Mesodermal cell (in vitro differentiated cells): ENCODE data around the gene DOCK1.

Experiments
- H3K27ac ChIP-seq: 2 replicates; pipeline ENCODE4 v1.7.0; 2013; ENCODE audit warnings: mild to moderate bottlenecking, low read depth, low read length, moderate library complexity; ENCODE audit not compliant: severe bottlenecking
- H3K36me3 ChIP-seq: 2 replicates; pipeline ENCODE4 v1.7.1; 2013; ENCODE audit warnings: mild to moderate bottlenecking, low read length, moderate library complexity; ENCODE audit not compliant: control insufficient read depth, insufficient read depth
- H3K4me1 ChIP-seq: one replicate; pipeline ENCODE4 v1.7.1; 2013; ENCODE audit warnings: mild to moderate bottlenecking, low read length; ENCODE audit not compliant: insufficient read depth, control insufficient read depth, poor library complexity, severe bottlenecking
- H3K4me3 ChIP-seq: 2 replicates; pipeline ENCODE4 v1.7.0; 2013; ENCODE audit warnings: low read length, control low read depth, mild to moderate bottlenecking; ENCODE audit not compliant: insufficient read depth, poor library complexity, severe bottlenecking; ENCODE audit errors: extremely low read depth
- H3K9me3 ChIP-seq: 2 replicates; pipeline ENCODE4 v1.7.1; 2013; ENCODE audit warnings: mild to moderate bottlenecking, low read length, moderate library complexity; ENCODE audit not compliant: control insufficient read depth
- WGBS, 2 experiments: methylation state at CpG; one replicate each; pipeline ENCODE4 v1.1.5; 2013; ENCODE audit warnings: missing lambda C conversion rate in 2 of 2; ENCODE audit not compliant: insufficient coverage in 2 of 2; 5-methylcytosine and 5-hydroxymethylcytosine counted together

The DOCK1 gene

GRCh38 chr10:127354255-127354654, 449.0 kb downstream of the DOCK1 start:
- Histone ChIP-seq H3K9me3 (no peaks in the 10 kb centered on the region), H3K4me3 (no peak overlapping the region), H3K36me3 (peaks cover 9% of the 10 kb centered on the region), H3K27ac (no peak overlapping the region), H3K4me1 (no peaks in the 10 kb centered on the region)
- whole genome bisulfite sequencing, 2 experiments = 78 to 90% methylated on average over 5 of the region's 7 CpGs

- Histone ChIP-seq H3K4me1 (no peaks in the 10 kb centered on the region), H3K36me3 (peaks cover 9% of the 10 kb centered on the region), H3K4me3 (no peak overlapping the region), H3K9me3 (no peaks in the 10 kb centered on the region), H3K27ac (no peak overlapping the region)
- WGBS, 2 experiments = 100% methylated on average over 1 of the region's 1 CpG; no CpG with 5 or more reads in 1 of the 2 experiments
Measured at GRCh38 chr10:127354992-127355391, 449.8 kb downstream of the DOCK1 start.

- Histone ChIP-seq H3K36me3 (peaks cover 9% of the 10 kb centered on the region), H3K27ac (no peak overlapping the region), H3K4me1 (no peaks in the 10 kb centered on the region), H3K9me3 (no peaks in the 10 kb centered on the region), H3K4me3 (no peak overlapping the region)
- WGBS, 2 experiments = 90 to 96% methylated on average over 4 of the region's 6 CpGs
Measured at GRCh38 chr10:127356360-127356759, 451.1 kb downstream of the DOCK1 start.

GRCh38 chr10:127357265-127357664, 452.0 kb downstream of the DOCK1 start:
- WGBS, 2 experiments = 91 to 100% methylated on average over 4 to 5 of the region's 6 CpGs
- H3K4me1 ChIP-seq = no peaks in the 10 kb centered on the region
- H3K4me3 ChIP-seq = no peak overlapping the region
- H3K36me3 ChIP-seq = peaks cover 13% of the 10 kb centered on the region
- no peak overlapping the region for H3K27ac ChIP-seq
- no peaks in the 10 kb centered on the region for H3K9me3 ChIP-seq

- H3K9me3 ChIP-seq = no peaks in the 10 kb centered on the region
- H3K36me3 ChIP-seq = peaks cover 18% of the 10 kb centered on the region
- no peaks in the 10 kb centered on the region for H3K4me1 ChIP-seq
- 93% methylated on average over 6 to 9 of the region's 9 CpGs for whole genome bisulfite sequencing, 2 experiments
- no peak overlapping the region for H3K27ac ChIP-seq
- no peak overlapping the region for H3K4me3 ChIP-seq
Measured at GRCh38 chr10:127358337-127358736, 453.1 kb downstream of the DOCK1 start.

- H3K4me3 ChIP-seq = no peak overlapping the region
- no peaks in the 10 kb centered on the region for H3K9me3 ChIP-seq
- 91 to 97% methylated on average over 9 to 11 of the region's 11 CpGs for WGBS, 2 experiments
- peaks cover 28% of the 10 kb centered on the region for H3K36me3 ChIP-seq
- H3K4me1 ChIP-seq = no peaks in the 10 kb centered on the region
- H3K27ac ChIP-seq = no peak overlapping the region
Measured at GRCh38 chr10:127364034-127364433, 458.8 kb downstream of the DOCK1 start.

GRCh38 chr10:127368101-127368500, 462.9 kb downstream of the DOCK1 start:
- WGBS, 2 experiments = 94 to 97% methylated on average over 3 to 4 of the region's 5 CpGs
- Histone ChIP-seq H3K4me3 (no peak overlapping the region), H3K36me3 (peaks cover 26% of the 10 kb centered on the region), H3K4me1 (no peaks in the 10 kb centered on the region), H3K27ac (no peak overlapping the region), H3K9me3 (no peaks in the 10 kb centered on the region)

GRCh38 chr10:127368929-127369328, 463.7 kb downstream of the DOCK1 start:
- peaks cover 28% of the 10 kb centered on the region for H3K36me3 ChIP-seq
- no peaks in the 10 kb centered on the region for H3K9me3 ChIP-seq
- WGBS, 2 experiments = 93 to 94% methylated on average over 4 of the region's 4 CpGs
- no peak overlapping the region for H3K4me3 ChIP-seq
- H3K27ac ChIP-seq = no peak overlapping the region
- H3K4me1 ChIP-seq = no peaks in the 10 kb centered on the region

- Histone ChIP-seq H3K27ac (no peak overlapping the region), H3K4me1 (no peaks in the 10 kb centered on the region), H3K36me3 (peaks cover 41% of the 10 kb centered on the region), H3K9me3 (no peaks in the 10 kb centered on the region), H3K4me3 (no peak overlapping the region)
- WGBS, 2 experiments = 91 to 98% methylated on average over 6 of the region's 7 CpGs
Measured at GRCh38 chr10:127370601-127371000, 465.4 kb downstream of the DOCK1 start.

- Histone ChIP-seq H3K27ac (no peak overlapping the region), H3K4me3 (no peak overlapping the region), H3K9me3 (no peaks in the 10 kb centered on the region), H3K36me3 (peaks cover 39% of the 10 kb centered on the region), H3K4me1 (no peaks in the 10 kb centered on the region)
- 94 to 100% methylated on average over 3 of the region's 3 CpGs for WGBS, 2 experiments
Measured at GRCh38 chr10:127372361-127372760, 467.1 kb downstream of the DOCK1 start.

GRCh38 chr10:127374074-127374680, 468.9 kb downstream of the DOCK1 start:
- Histone ChIP-seq H3K9me3 (no peaks in the 10 kb centered on the region), H3K4me1 (no peaks in the 10 kb centered on the region), H3K27ac (no peak overlapping the region), H3K4me3 (no peak overlapping the region), H3K36me3 (peaks cover 30% of the 10 kb centered on the region)
- WGBS, 2 experiments = 95 to 97% methylated on average over 17 to 20 of the region's 20 CpGs
